ENCODE data around the gene ANKRD13B. TPM values are rescaled to one million over a fixed set of nuclear protein-coding genes. Genes with fewer than 3 reads are reported as not detected.

ANKRD13B gene
- total RNA-seq, 1 donor from 2014 or later = 16.7 TPM

DNA sequence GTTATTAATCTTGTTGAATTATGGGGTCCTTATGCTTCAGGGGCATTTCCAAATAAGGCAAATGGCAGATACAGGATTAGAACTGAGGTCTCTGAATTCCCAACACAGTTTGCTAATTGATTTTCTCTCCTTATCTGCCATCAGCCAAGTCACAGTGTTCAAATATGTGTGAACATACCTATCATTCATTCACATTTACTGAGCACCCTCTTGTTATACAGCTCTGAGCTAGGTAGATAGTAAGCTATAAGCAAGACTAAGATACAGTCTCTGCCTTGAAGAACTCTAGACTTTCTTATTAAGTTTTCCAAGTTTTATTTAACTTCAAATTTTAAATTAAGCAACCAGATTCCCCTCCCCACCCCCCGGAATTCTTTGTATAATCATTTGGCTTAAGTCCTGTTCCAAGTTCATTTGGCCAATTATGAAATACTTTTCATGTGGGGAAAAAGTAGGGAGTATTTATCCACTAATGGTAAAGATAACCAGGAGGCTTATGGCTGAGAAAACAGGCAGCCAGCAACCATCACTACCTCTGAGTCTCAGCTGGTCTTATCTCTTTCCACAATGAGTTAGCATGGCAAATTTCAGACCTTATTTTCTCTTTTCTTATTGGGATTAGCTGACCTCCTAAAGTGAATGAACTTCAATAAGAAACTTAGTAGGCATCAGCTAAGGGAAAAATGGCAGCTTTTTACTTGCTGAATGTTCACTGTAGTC lies 61.2 kb downstream of the ANKRD13B start:
- TF ChIP-seq, protein P1, sequence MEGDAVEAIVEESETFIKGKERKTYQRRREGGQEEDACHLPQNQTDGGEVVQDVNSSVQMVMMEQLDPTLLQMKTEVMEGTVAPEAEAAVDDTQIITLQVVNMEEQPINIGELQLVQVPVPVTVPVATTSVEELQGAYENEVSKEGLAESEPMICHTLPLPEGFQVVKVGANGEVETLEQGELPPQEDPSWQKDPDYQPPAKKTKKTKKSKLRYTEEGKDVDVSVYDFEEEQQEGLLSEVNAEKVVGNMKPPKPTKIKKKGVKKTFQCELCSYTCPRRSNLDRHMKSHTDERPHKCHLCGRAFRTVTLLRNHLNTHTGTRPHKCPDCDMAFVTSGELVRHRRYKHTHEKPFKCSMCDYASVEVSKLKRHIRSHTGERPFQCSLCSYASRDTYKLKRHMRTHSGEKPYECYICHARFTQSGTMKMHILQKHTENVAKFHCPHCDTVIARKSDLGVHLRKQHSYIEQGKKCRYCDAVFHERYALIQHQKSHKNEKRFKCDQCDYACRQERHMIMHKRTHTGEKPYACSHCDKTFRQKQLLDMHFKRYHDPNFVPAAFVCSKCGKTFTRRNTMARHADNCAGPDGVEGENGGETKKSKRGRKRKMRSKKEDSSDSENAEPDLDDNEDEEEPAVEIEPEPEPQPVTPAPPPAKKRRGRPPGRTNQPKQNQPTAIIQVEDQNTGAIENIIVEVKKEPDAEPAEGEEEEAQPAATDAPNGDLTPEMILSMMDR (IDR thresholded peaks at IDR 0.05) = no peak
- Histone ChIP-seq H3K4me1 (no peaks in the 10 kb centered on the region), H3K27me3 (no peaks in the 10 kb centered on the region), H3K4me3 (no peak overlapping the region), H3K27ac (no peak overlapping the region), H3K9me3 (no peaks in the 10 kb centered on the region), H3K36me3 (peaks cover 0 to 8% of the 10 kb centered on the region in 2 donors)
- intact Hi-C loops (cut with DNase I) = no loop called here
- no peak for DNase-seq (ENCODE audit: low spot score in 2 of 2)

DNA sequence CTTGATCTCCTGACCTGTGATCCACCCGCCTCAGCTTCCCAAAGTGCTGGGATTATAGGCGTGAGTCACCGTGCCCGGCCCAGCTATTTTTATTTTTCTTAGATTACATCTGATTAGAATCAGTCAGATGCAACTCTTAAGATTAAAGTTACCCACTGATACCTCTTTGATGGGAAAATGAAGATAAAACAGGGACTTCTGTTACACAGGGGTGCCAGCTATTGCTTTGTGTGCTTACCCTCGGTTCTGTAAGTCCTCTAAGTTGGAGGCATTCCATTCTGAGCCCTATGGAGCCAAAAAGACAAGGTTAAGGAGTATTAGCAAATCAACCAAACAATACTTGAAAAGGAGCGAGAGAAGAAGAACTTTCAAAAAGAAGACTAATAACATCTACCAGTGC lies 62.4 kb downstream of the ANKRD13B start:
- H3K27ac ChIP-seq = no peak overlapping the region
- TF ChIP-seq, protein P1 (IDR thresholded peaks at IDR 0.05) = no peak
- H3K27me3 ChIP-seq = no peaks in the 10 kb centered on the region
- intact Hi-C loops (cut with DNase I) = no loop called here
- DNase-seq (ENCODE audit: low spot score in 2 of 2) = no peak
- H3K4me1 ChIP-seq = no peaks in the 10 kb centered on the region
- no peaks in the 10 kb centered on the region for H3K9me3 ChIP-seq
- no peak overlapping the region for H3K4me3 ChIP-seq
- H3K36me3 ChIP-seq = peaks cover 0 to 8% of the 10 kb centered on the region in 2 donors

DNA sequence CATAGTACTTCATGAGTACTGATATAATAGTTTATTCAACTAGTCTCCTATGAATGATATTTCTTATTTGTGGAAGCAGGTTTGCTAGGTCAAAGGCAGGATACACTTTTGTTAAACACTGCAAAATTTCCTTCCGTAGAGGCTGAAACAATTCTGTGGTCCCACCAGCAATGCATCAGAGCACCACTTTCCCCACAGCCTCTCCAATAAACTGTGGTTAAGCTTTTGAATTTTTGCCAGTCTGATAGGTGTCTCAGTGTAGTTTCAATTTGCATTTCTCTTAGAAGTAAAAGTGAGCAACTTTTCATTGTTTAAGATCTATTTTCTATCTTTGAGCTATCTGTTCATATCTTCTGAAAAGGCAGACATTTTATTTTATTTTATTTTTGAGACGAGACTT lies 66.2 kb downstream of the ANKRD13B start:
- Histone ChIP-seq H3K4me1 (peaks cover 0 to 3% of the 10 kb centered on the region in 2 donors), H3K4me3 (no peak overlapping the region), H3K36me3 (peaks cover 0 to 6% of the 10 kb centered on the region in 2 donors), H3K9me3 (no peaks in the 10 kb centered on the region), H3K27ac (no peak overlapping the region), H3K27me3 (no peaks in the 10 kb centered on the region)
- no peak for DNase-seq (ENCODE audit: low spot score in 2 of 2)
- intact Hi-C loops (cut with DNase I) = no loop called here
- TF ChIP-seq, protein P1 (IDR thresholded peaks at IDR 0.05) = no peak

DNA sequence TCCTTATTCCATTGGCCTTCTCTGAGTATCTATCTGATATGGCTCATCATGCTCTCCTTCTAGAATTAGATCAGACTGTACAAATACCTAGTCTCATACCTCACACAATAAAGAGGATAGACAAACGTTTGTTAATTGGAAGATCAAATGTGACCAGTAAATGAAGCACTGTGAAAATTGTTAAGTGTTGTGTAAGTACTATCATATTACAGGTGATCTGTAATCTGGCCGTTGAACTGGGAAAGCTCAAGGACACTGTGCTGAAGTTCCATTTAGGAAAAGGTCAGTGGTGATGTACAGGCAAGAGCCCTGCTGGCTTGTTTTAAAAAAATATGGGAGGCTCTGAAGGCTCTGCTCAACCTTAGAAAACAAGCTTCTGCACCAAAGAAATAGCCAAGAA lies 68.3 kb downstream of the ANKRD13B start:
- H3K27ac ChIP-seq = no peak overlapping the region
- no peaks in the 10 kb centered on the region for H3K27me3 ChIP-seq
- no peak overlapping the region for H3K4me3 ChIP-seq
- DNase-seq (ENCODE audit: low spot score in 2 of 2) = no peak
- H3K4me1 ChIP-seq = peaks cover 0 to 3% of the 10 kb centered on the region in 2 donors
- peaks cover 3 to 6% of the 10 kb centered on the region in 2 donors for H3K36me3 ChIP-seq
- TF ChIP-seq, protein P1 (IDR thresholded peaks at IDR 0.05) = no peak
- no peaks in the 10 kb centered on the region for H3K9me3 ChIP-seq
- intact Hi-C loops (cut with DNase I) = no loop called here

DNA sequence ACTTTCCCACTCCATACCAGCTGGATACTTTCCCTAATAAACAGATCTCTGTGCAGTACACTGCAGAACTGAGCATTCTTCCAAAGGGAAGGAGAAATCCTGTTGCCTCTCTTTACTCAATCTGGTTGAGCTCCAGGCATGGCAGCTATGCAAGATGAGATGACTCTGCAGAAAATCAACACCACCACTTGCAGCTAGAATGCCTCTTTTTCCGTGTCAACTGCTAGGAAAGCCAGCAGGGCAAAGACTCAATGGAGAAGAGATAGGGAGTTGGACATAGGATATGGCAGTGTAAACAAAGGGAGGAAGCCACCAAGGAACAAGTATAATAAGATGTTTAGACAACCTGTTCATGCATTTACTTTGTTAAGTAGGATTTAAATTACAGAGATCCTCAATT lies 70.2 kb downstream of the ANKRD13B start:
- Histone ChIP-seq H3K4me3 (no peak overlapping the region), H3K27me3 (no peaks in the 10 kb centered on the region), H3K27ac (no peak overlapping the region), H3K9me3 (no peaks in the 10 kb centered on the region), H3K4me1 (peaks cover 0 to 3% of the 10 kb centered on the region in 2 donors), H3K36me3 (peaks cover 9 to 18% of the 10 kb centered on the region in 2 donors)
- DNase-seq (ENCODE audit: low spot score in 2 of 2) = no peak
- TF ChIP-seq, protein P1 (IDR thresholded peaks at IDR 0.05) = no peak
- intact Hi-C loops (cut with DNase I) = no loop called here

Other genes with a start within 250 kb of the ANKRD13B start
- 20.8 TPM for gene TAOK1, start 202.8 kb upstream of the ANKRD13B start, total RNA-seq
- 11.0 TPM for gene ABHD15, start 26.1 kb upstream of the ANKRD13B start, total RNA-seq
- 93.7 TPM for gene TP53I13, start 24.4 kb upstream of the ANKRD13B start, total RNA-seq
- gene GIT1, start 3.5 kb upstream of the ANKRD13B start, total RNA-seq = 142 TPM
- gene CORO6, start 29.8 kb downstream of the ANKRD13B start, total RNA-seq = 22.0 TPM